GM12878 (cell line): Measurements from ENCODE around the gene RBMS3. TPM values are rescaled to one million over a fixed set of nuclear protein-coding genes. Genes with fewer than 3 reads are reported as not detected.

ENCODE experiments used
- ATAC-seq: fragments of 200-7000 bp; cut with Tn5 transposase; 3 replicates; pipeline ENCODE4 v1.9.1; 2020; ENCODE audit warnings: mild to moderate bottlenecking, moderate library complexity
- BruUV-seq: library from RNA; stranded (reverse); fragments of 400-500 nt; replicated peaks from 2 replicates; lab custom pipeline; 2021; lab: Mats Ljungman, UMichigan
- CTCF ChIA-PET: fragments of 300-600 bp; sonication (Branson Sonifier 250); formaldehyde crosslinking; extraction: SDS; loops from one replicate; lab custom pipeline; 2021; ENCODE audit warnings: inconsistent platforms; lab: Yijun Ruan, JAX
- POLR2A ChIA-PET: fragments of 350-600 bp; formaldehyde crosslinking; extraction: SDS; loops from one replicate; lab custom pipeline; 2021; ENCODE audit warnings: inconsistent platforms; lab: Charles Lee
- RAD21 ChIA-PET: fragments of 300-600 bp; sonication (Branson Sonifier 250); formaldehyde crosslinking; loops from one replicate; lab custom pipeline; 2023; ENCODE audit warnings: antibody characterized with exemption; ENCODE audit not compliant: unreplicated experiment; lab: Charles Lee
- SMC1A ChIA-PET: fragments of 300-600 bp; sonication (Branson Sonifier 250); formaldehyde crosslinking; loops from one replicate; lab custom pipeline; 2023; ENCODE audit not compliant: unreplicated experiment, uncharacterized antibody; lab: Charles Lee
- DNase-seq: peaks from one replicate; pipeline ENCODE4 v3.0.0-alpha.2; 2011; ENCODE audit warnings: low read depth, low spot score
- FAIRE-seq: peaks from 3 replicates; lab custom pipeline; 2011; peaks lifted over from hg19 to GRCh38; lab: Jason Lieb, UNC
- H2AFZ ChIP-seq: 2 replicates; pipeline ENCODE4 v1.6.0; 2011; ENCODE audit warnings: low read depth, low read length, control low read depth; ENCODE audit not compliant: control insufficient read depth
- H3K27ac ChIP-seq: 2 replicates; pipeline ENCODE4 v1.5.1; 2011; ENCODE audit warnings: control low read depth; ENCODE audit not compliant: control insufficient read depth, insufficient read depth
- H3K27me3 ChIP-seq, 2 experiments: replicated peaks in 1 of 2; 2 replicates each; pipeline versions ENCODE4 v1.6.0 to v1.6.1; 2011; ENCODE audit warnings: low read length in 1 of 2; ENCODE audit not compliant: control insufficient read depth in 2 of 2, insufficient read depth in 2 of 2
- H3K36me3 ChIP-seq, 2 experiments: 2 replicates each; pipeline ENCODE4 v1.5.1; 2011; ENCODE audit warnings: low read length in 1 of 2; ENCODE audit not compliant: control insufficient read depth in 2 of 2, insufficient read depth in 2 of 2
- H3K4me1 ChIP-seq: 2 replicates; pipeline ENCODE4 v1.6.1; 2011; ENCODE audit warnings: mild to moderate bottlenecking, low read length, moderate library complexity, mixed read lengths; ENCODE audit not compliant: control insufficient read depth, insufficient read depth
- H3K4me2 ChIP-seq: 2 replicates; pipeline ENCODE4 v1.6.0; 2011; ENCODE audit warnings: control low read depth; ENCODE audit not compliant: control insufficient read depth, insufficient read depth
- H3K4me3 ChIP-seq: fragments of 200-600 bp; sonication (generic); 2 replicates; pipeline ENCODE4 v1.5.1; 2016
- H3K79me2 ChIP-seq: 2 replicates; pipeline ENCODE4 v1.6.0; 2011; ENCODE audit warnings: low read length; ENCODE audit not compliant: control insufficient read depth, insufficient read depth
- H3K9ac ChIP-seq: 2 replicates; pipeline ENCODE4 v1.8.0; 2011; ENCODE audit warnings: low read length, control low read depth, mixed read lengths; ENCODE audit not compliant: control insufficient read depth, insufficient read depth
- H3K9me3 ChIP-seq: replicated peaks from 3 replicates; pipeline ENCODE4 v1.5.1; 2011; ENCODE audit warnings: mild to moderate bottlenecking, low read length; ENCODE audit not compliant: control insufficient read depth, insufficient read depth
- H4K20me1 ChIP-seq: 2 replicates; pipeline ENCODE4 v1.6.0; 2011; ENCODE audit not compliant: control insufficient read depth, insufficient read depth
- IRF4 ChIP-seq: IDR thresholded peaks from 2 replicates; pipeline ENCODE4 v1.6.1; 2011; ENCODE audit warnings: low read depth, low read length
- KAT2A ChIP-seq: conservative IDR thresholded peaks from 2 replicates; pipeline ENCODE4 v1.6.1; 2011; ENCODE audit warnings: low read depth, low read length; ENCODE audit not compliant: control insufficient read depth
- KDM1A ChIP-seq: fragments of 200-600 bp; sonication (generic); IDR thresholded peaks from 2 replicates; pipeline ENCODE4 v1.6.1; 2016; ENCODE audit warnings: borderline replicate concordance
- MEF2A ChIP-seq: IDR thresholded peaks from 2 replicates; pipeline ENCODE4 v1.6.1; 2011; ENCODE audit warnings: low read depth, mild to moderate bottlenecking, low read length, moderate library complexity; ENCODE audit not compliant: insufficient read depth
- NFXL1 ChIP-seq: fragments of 450-650 bp; IDR thresholded peaks from 2 replicates; pipeline ENCODE4 v1.6.1; 2017; ENCODE audit warnings: antibody characterized with exemption, mild to moderate bottlenecking, borderline replicate concordance
- SMAD5 ChIP-seq: IDR thresholded peaks from 2 replicates; pipeline ENCODE4 v1.6.1; 2016; ENCODE audit warnings: antibody characterized with exemption, low read depth
- SMARCA5 ChIP-seq: fragments of 450-650 bp; IDR thresholded peaks from 2 replicates; pipeline ENCODE4 v1.6.1; 2017; ENCODE audit warnings: mild to moderate bottlenecking
- SUPT20H ChIP-seq: IDR thresholded peaks from 2 replicates; pipeline ENCODE4 v1.6.1; 2011; ENCODE audit warnings: low read depth, mild to moderate bottlenecking, low read length, moderate library complexity, borderline replicate concordance; ENCODE audit not compliant: control insufficient read depth
- SUZ12 ChIP-seq: fragments of 200-600 bp; sonication (generic); IDR thresholded peaks from one replicate; pipeline ENCODE4 v1.6.1; 2018; ENCODE audit warnings: antibody characterized with exemption, mild to moderate bottlenecking; ENCODE audit not compliant: unreplicated experiment
- ZNF24 ChIP-seq: fragments of 450-650 bp; IDR thresholded peaks from 2 replicates; pipeline ENCODE4 v1.6.1; 2017; ENCODE audit warnings: antibody characterized with exemption, mild to moderate bottlenecking
- WGBS: methylation state at CpG from one replicate; pipeline ENCODE4 v1.1.6; 2016; ENCODE audit warnings: low lambda C conversion rate; ENCODE audit not compliant: insufficient replicate concordance, insufficient coverage; ENCODE audit errors: missing lambda C conversion rate; 5-methylcytosine and 5-hydroxymethylcytosine counted together
- in situ Hi-C: fragments of 300-500 bp; cut with MboI; formaldehyde crosslinking; loops from 9 replicates; pipeline ENCODE4 v1.14.3; 2018; ENCODE audit warnings: mixed read lengths
- intact Hi-C: fragments of 100-400 bp; cut with micrococcal nuclease; formaldehyde crosslinking; loops from one replicate; pipeline ENCODE4 v1.14.2; 2022; ENCODE audit not compliant: unreplicated experiment
- polyA plus RNA-seq, 11 experiments: library from polyadenylated mRNA; depleted of rRNA in 4 of 11; unstranded in 6 of 11; stranded (reverse) in 5 of 11; fragments of >200 nt; fragmentation: Nextera tagmentation in 4 of 11; fragmentation: Illumina TruSeq in 1 of 11; extraction: Ambion mirVana in 4 of 11; extraction: Trizol in 1 of 11; gene quantifications; 1 replicate in 1 of 11; 2 replicates in 10 of 11; pipeline versions ENCODE4 v1.2.1 to v1.2.3, GENCODE V29; 2011 to 2016; ENCODE audit warnings: inconsistent platforms in 2 of 11, missing spikeins in 2 of 11, low read depth in 1 of 11
- total RNA-seq, 4 experiments: library from RNA; depleted of rRNA in 3 of 4; stranded (reverse); fragments of >200 nt in 3 of 4; fragmentation: Illumina TruSeq in 1 of 4; extraction: Trizol in 1 of 4; gene quantifications; 2 replicates each; pipeline versions ENCODE4 v1.2.1 to v1.2.3, GENCODE V29; 2013 to 2021
- TF ChIP-seq, protein P1 (sequence below): fragments of 150-350 bp; IDR thresholded peaks from 2 replicates; pipeline ENCODE4 v1.6.1; 2014; ENCODE audit warnings: mild to moderate bottlenecking, low read depth, low read length

Gene RBMS3
- total and polyA plus RNA-seq, 10 of the 15 experiments (the other 5 are each of a cell fraction or from before 2014, with no cell fraction given) = 0.79 to 4.7 (median 3.1) TPM

DNA sequence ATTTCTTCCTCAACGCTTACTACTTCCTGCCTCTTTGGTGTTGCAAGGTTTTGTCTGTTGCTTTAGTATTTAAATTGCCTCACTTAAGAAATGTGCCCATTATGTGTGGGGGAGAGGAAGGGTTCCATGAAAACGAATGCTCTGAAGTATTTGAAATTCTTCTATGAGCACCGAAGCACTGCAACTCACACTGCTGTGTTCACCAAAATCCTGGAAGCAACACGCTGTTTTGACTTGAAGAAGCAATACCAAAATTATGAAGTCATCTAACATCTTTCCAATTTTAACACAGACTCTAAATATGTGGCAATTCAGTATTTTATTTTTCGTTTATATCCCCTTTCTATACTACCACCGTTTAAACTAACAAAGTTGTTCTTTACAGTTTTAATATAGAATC is 101.5 kb downstream of the RBMS3 start:
- intact Hi-C loops (no loop called here), in situ Hi-C loops (no loop called here)
- Histone ChIP-seq H3K9ac (no peak overlapping the region), H3K27ac (no peak overlapping the region), H3K4me3 (no peak overlapping the region), H3K9me3 (peaks cover 2% of the 10 kb centered on the region), H4K20me1 (no peaks in the 10 kb centered on the region), H3K79me2 (no peaks in the 10 kb centered on the region), H2AFZ (no peak overlapping the region), H3K4me1 (no peaks in the 10 kb centered on the region), H3K36me3 (no peaks in the 10 kb centered on the region), H3K4me2 (no peak overlapping the region), H3K27me3 (no peaks in the 10 kb centered on the region)
- ChIA-PET CTCF (interaction anchor here (0.8 to 1.1 kb wide), 2 partner anchors 16 to 21 kb away, joined by 3 read pairs; no protein-coding TSS in a partner anchor), SMC1A (interaction anchor here (1.9 kb wide), 1 partner anchor 59 kb away, joined by 5 read pairs; no protein-coding TSS in a partner anchor), POLR2A (no interaction called here), RAD21 (no interaction called here)
- DNase-seq (no peak), ATAC-seq (no peak), FAIRE-seq (no peak)
- TF ChIP-seq, protein P1, sequence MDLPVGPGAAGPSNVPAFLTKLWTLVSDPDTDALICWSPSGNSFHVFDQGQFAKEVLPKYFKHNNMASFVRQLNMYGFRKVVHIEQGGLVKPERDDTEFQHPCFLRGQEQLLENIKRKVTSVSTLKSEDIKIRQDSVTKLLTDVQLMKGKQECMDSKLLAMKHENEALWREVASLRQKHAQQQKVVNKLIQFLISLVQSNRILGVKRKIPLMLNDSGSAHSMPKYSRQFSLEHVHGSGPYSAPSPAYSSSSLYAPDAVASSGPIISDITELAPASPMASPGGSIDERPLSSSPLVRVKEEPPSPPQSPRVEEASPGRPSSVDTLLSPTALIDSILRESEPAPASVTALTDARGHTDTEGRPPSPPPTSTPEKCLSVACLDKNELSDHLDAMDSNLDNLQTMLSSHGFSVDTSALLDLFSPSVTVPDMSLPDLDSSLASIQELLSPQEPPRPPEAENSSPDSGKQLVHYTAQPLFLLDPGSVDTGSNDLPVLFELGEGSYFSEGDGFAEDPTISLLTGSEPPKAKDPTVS = no peak
- TF ChIP-seq SUPT20H (no peak), KDM1A (no peak), KAT2A (no peak), SMARCA5 (no peak), IRF4 (no peak), NFXL1 (no peak), ZNF24 (no peak), SMAD5 (no peak), MEF2A (no peak), SUZ12 (no peak)
- BruUV-seq = no TSS peak
- WGBS = 50% methylated on average over 6 of the region's 6 CpGs
